Measurements from ENCODE around the gene MYOD1. TPM values are rescaled to one million over a fixed set of nuclear protein-coding genes. Genes with fewer than 3 reads are reported as not detected.

Gene MYOD1
- total RNA-seq, 2 experiments from 2014 or later, result not detected

GRCh38 chr11:17739945-17740338 lies 20.6 kb downstream of the MYOD1 start:
- no peaks in the 10 kb centered on the region for H3K36me3 Mint-ChIP-seq (ENCODE audit: low read depth)
- H3K27ac Mint-ChIP-seq, result no peak overlapping the region
- H3K4me1 Mint-ChIP-seq (ENCODE audit: low read depth), result no peaks in the 10 kb centered on the region
- no peaks in the 10 kb centered on the region for H3K9me3 Mint-ChIP-seq (ENCODE audit: insufficient read depth)
- peaks cover 17% of the 10 kb centered on the region for H3K27me3 Mint-ChIP-seq (ENCODE audit: low read depth)
- ChIA-PET POLR2A (no interaction called here), CTCF (interaction anchor here (1.3 kb wide), 1 partner anchor 9 kb away, joined by 9 read pairs; no protein-coding TSS in a partner anchor)
- no peak for ATAC-seq
- no peak for DNase-seq
- H3K4me3 Mint-ChIP-seq, result no peak overlapping the region

DNA sequence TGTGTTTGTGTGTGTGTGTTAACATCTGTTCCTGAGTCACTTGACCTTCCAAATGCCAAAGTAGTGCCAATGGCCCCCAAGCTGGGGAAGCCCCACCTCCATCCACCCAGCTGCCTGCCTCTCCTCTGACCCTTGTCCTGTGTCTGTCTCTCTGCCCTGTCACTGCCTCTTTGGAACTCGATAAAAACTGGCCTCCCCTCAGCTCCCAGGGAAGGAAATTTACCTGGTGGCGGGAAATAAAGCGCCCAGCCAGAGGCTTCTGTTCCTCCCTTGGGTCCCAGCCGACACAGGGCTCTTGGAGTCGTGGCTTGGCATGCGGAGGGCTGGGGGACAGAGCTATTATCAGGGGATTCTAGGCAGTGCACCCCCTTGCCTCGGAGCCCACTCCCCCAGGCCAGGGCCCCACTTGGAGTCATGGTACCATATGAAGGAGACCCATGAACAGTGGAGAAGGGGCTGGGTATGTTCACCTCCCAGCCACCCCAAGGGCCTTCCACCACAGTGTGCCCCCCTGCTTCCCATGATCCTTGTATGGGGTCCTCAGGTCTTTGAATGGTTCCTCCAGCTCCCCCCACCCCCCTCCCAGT lies 21.4 kb downstream of the MYOD1 start:
- no peaks in the 10 kb centered on the region for H3K36me3 Mint-ChIP-seq (ENCODE audit: low read depth)
- ChIA-PET CTCF (interaction anchor here (1.3 kb wide), 1 partner anchor 10 kb away, joined by 9 read pairs; no protein-coding TSS in a partner anchor), POLR2A (no interaction called here)
- H3K4me1 Mint-ChIP-seq (ENCODE audit: low read depth), result no peaks in the 10 kb centered on the region
- no peak overlapping the region for H3K27ac Mint-ChIP-seq
- no peak overlapping the region for H3K4me3 Mint-ChIP-seq
- ATAC-seq, result no peak
- H3K9me3 Mint-ChIP-seq (ENCODE audit: insufficient read depth), result no peaks in the 10 kb centered on the region
- DNase-seq, result no peak
- H3K27me3 Mint-ChIP-seq (ENCODE audit: low read depth), result peaks cover 17% of the 10 kb centered on the region

GRCh38 chr11:17741487-17741886 lies 22.1 kb downstream of the MYOD1 start:
- POLR2A ChIA-PET, result no interaction called here
- H3K4me3 Mint-ChIP-seq, result no peak overlapping the region
- CTCF ChIA-PET, result interaction anchor here (1.0 kb wide), 1 partner anchor 10 kb away, joined by 4 read pairs; no protein-coding TSS in a partner anchor
- no peak for ATAC-seq
- DNase-seq, result no peak
- H3K4me1 Mint-ChIP-seq (ENCODE audit: low read depth), result no peaks in the 10 kb centered on the region
- peaks cover 12% of the 10 kb centered on the region for H3K27me3 Mint-ChIP-seq (ENCODE audit: low read depth)
- no peak overlapping the region for H3K27ac Mint-ChIP-seq
- no peaks in the 10 kb centered on the region for H3K9me3 Mint-ChIP-seq (ENCODE audit: insufficient read depth)
- no peaks in the 10 kb centered on the region for H3K36me3 Mint-ChIP-seq (ENCODE audit: low read depth)

- no peak for ATAC-seq
- H3K27ac Mint-ChIP-seq, result no peak overlapping the region
- CTCF ChIA-PET, result interaction anchor here (1.0 kb wide), 1 partner anchor 11 kb away, joined by 4 read pairs; no protein-coding TSS in a partner anchor
- no peaks in the 10 kb centered on the region for H3K4me1 Mint-ChIP-seq (ENCODE audit: low read depth)
- H3K9me3 Mint-ChIP-seq (ENCODE audit: insufficient read depth), result no peaks in the 10 kb centered on the region
- no peaks in the 10 kb centered on the region for H3K36me3 Mint-ChIP-seq (ENCODE audit: low read depth)
- POLR2A ChIA-PET, result no interaction called here
- no peak for DNase-seq
- no peak overlapping the region for H3K4me3 Mint-ChIP-seq
- H3K27me3 Mint-ChIP-seq (ENCODE audit: low read depth), result peaks cover 7% of the 10 kb centered on the region
Observed at GRCh38 chr11:17742019-17742418, 22.6 kb downstream of the MYOD1 start.

DNA sequence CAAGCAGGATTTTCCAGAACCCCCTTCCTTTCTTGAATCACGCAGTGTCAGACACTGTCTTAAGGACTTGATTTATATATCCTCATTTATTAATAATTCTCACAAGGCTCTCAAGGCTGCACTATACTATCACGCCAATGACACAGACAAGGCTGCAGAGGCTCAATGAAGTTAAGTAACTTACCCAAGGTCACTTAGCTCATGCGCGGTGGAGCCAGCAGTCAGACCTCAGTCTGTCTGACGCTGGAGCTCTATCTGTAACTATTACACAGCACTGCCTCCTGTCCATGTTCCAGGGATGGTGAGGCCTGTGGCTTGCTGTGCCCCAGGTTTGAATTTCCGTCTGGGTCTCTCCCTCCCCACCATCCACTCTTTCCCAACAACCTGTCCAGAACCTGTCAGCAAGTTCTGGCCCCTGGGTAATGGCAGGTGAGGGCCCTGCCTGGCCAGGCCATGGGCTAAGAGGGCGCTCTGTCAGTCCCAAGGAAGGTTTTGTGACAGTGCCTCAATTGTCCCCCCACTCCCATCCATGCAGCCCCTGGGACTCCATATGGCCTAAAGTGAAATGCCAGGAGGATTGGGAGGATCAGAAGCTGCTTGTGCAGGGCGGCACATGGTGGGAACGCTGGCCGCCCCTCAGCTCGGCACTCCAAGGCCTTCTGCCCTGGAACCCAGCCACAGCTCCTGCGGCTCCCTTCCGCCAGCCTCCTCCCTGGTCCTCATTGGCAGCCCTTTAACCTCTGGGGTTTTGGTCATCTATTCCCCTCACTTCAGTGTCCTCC lies 23.8 kb downstream of the MYOD1 start:
- Mint-ChIP-seq H3K36me3 (ENCODE audit: low read depth) (no peaks in the 10 kb centered on the region), H3K4me1 (ENCODE audit: low read depth) (no peaks in the 10 kb centered on the region), H3K4me3 (no peak overlapping the region), H3K27ac (no peak overlapping the region), H3K27me3 (ENCODE audit: low read depth) (no peaks in the 10 kb centered on the region), H3K9me3 (ENCODE audit: insufficient read depth) (no peaks in the 10 kb centered on the region)
- CTCF ChIA-PET, result interaction anchor here (1.4 kb wide), 1 partner anchor 12 kb away, joined by 7 read pairs; no protein-coding TSS in a partner anchor
- POLR2A ChIA-PET, result no interaction called here
- DNase-seq, result no peak
- no peak for ATAC-seq

DNA sequence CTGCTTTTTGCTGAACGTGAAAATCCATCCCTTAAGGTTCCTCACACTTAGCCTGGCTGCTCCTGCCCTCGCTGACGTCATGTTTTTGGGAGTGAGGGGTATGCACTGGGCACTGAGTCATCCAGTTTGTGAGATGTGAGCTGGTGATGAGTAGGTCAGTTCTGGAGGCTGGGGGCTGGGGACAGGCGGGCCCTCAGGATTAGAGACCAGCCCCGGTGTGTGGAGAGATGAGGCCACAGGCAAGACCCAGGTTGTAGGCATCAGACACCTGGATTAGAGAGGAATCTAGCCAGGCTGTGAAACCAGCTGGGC lies 24.4 kb downstream of the MYOD1 start:
- Mint-ChIP-seq H3K27ac (no peak overlapping the region), H3K9me3 (ENCODE audit: insufficient read depth) (no peaks in the 10 kb centered on the region), H3K27me3 (ENCODE audit: low read depth) (no peaks in the 10 kb centered on the region), H3K4me3 (no peak overlapping the region), H3K4me1 (ENCODE audit: low read depth) (no peaks in the 10 kb centered on the region), H3K36me3 (ENCODE audit: low read depth) (no peaks in the 10 kb centered on the region)
- ChIA-PET POLR2A (no interaction called here), CTCF (interaction anchor here (1.4 kb wide), 1 partner anchor 13 kb away, joined by 7 read pairs; no protein-coding TSS in a partner anchor)
- ATAC-seq (no peak), DNase-seq (no peak)

DNA sequence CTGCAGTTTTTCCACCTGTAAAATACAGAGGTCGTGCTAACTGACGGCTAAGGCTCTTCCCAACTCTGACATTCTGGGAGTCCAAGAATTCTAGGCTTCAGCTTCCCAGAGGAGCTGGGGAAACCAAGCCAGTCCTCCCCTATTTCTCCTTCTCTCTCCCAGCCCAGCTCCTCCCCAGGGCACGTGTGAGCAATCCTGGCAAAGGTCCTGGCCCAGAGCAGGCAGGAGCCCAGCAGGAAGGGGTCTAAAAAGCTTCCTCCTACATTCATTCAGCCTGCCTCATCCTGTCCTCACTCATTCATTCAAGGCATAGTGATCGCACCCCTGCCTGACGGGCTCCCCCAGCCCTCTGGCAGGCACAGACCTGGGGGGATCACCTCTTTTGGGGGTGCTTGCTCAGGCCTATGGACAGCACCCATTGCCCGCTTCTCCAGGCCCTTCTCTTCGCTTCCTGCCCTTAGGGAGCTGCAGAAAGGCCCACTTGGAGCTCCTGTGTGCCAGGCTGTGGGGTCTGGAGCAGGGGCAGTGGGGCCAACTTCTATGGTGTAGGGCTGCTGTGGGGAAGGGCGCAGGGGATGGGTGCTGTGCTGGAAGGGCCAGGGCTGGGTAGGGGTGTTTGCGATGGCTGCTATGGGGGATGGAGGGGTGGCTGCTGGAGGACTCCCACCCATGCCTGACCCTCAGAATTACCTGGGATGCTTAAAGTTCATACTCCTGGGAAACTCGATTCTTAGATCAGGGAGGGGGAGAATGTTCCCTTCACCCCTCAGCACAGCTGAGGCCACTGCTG lies 25.0 kb downstream of the MYOD1 start:
- H3K4me1 Mint-ChIP-seq (ENCODE audit: low read depth), result no peaks in the 10 kb centered on the region
- ATAC-seq (no peak), DNase-seq (no peak)
- no peaks in the 10 kb centered on the region for H3K9me3 Mint-ChIP-seq (ENCODE audit: insufficient read depth)
- CTCF ChIA-PET, result interaction anchor here (1.4 kb wide), 1 partner anchor 13 kb away, joined by 7 read pairs; no protein-coding TSS in a partner anchor
- POLR2A ChIA-PET, result no interaction called here
- H3K27ac Mint-ChIP-seq, result no peak overlapping the region
- H3K36me3 Mint-ChIP-seq (ENCODE audit: low read depth), result no peaks in the 10 kb centered on the region
- H3K4me3 Mint-ChIP-seq, result no peak overlapping the region
- no peaks in the 10 kb centered on the region for H3K27me3 Mint-ChIP-seq (ENCODE audit: low read depth)

- Mint-ChIP-seq H3K4me1 (ENCODE audit: low read depth) (no peaks in the 10 kb centered on the region), H3K27ac (no peak overlapping the region), H3K4me3 (no peak overlapping the region), H3K27me3 (ENCODE audit: low read depth) (no peaks in the 10 kb centered on the region), H3K36me3 (ENCODE audit: low read depth) (no peaks in the 10 kb centered on the region), H3K9me3 (ENCODE audit: insufficient read depth) (no peaks in the 10 kb centered on the region)
- CTCF ChIA-PET, result interaction anchor here (0.8 kb wide), 1 partner anchor 235 kb away, joined by 3 read pairs; no protein-coding TSS in a partner anchor
- ATAC-seq (no peak), DNase-seq (no peak)
- POLR2A ChIA-PET, result no interaction called here
Observed at GRCh38 chr11:17745023-17745772, 25.8 kb downstream of the MYOD1 start.

DNA sequence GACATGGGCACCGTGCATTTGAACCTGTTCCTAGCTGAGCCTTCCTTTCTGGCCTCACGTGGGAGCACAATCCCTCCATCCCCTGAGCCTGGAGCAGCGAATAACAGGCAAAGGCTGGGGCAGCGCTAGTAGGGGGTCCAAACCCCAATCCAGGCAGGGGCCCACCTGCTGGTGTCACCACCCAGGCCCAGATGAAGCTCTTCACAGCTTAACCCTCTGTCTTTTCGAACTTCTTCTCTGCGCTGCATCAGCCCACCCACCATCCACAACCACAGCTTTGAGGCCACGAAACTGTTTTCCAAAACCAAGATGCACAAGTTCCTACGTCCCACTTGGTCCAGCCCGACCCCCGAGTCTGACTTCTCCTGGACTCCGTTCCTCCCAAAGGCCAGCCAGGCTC lies 26.7 kb downstream of the MYOD1 start:
- POLR2A ChIA-PET, result no interaction called here
- no peak overlapping the region for H3K4me3 Mint-ChIP-seq
- no peak for ATAC-seq
- H3K36me3 Mint-ChIP-seq (ENCODE audit: low read depth), result no peaks in the 10 kb centered on the region
- DNase-seq, result no peak
- no peaks in the 10 kb centered on the region for H3K9me3 Mint-ChIP-seq (ENCODE audit: insufficient read depth)
- CTCF ChIA-PET, result interaction anchor here (0.8 kb wide), 1 partner anchor 234 kb away, joined by 3 read pairs; no protein-coding TSS in a partner anchor
- no peaks in the 10 kb centered on the region for H3K27me3 Mint-ChIP-seq (ENCODE audit: low read depth)
- H3K27ac Mint-ChIP-seq, result no peak overlapping the region
- no peaks in the 10 kb centered on the region for H3K4me1 Mint-ChIP-seq (ENCODE audit: low read depth)

- CTCF ChIA-PET, result no interaction called here
- H3K4me3 Mint-ChIP-seq, result no peak overlapping the region
- DNase-seq (no peak), ATAC-seq (no peak)
- no peaks in the 10 kb centered on the region for H3K36me3 Mint-ChIP-seq (ENCODE audit: low read depth)
- no peaks in the 10 kb centered on the region for H3K4me1 Mint-ChIP-seq (ENCODE audit: low read depth)
- POLR2A ChIA-PET, result no interaction called here
- H3K9me3 Mint-ChIP-seq (ENCODE audit: insufficient read depth), result no peaks in the 10 kb centered on the region
- H3K27ac Mint-ChIP-seq, result no peak overlapping the region
- no peaks in the 10 kb centered on the region for H3K27me3 Mint-ChIP-seq (ENCODE audit: low read depth)
Observed at GRCh38 chr11:17747131-17747955, 28.0 kb downstream of the MYOD1 start.

- Mint-ChIP-seq H3K36me3 (ENCODE audit: low read depth) (no peaks in the 10 kb centered on the region), H3K4me1 (ENCODE audit: low read depth) (no peaks in the 10 kb centered on the region), H3K9me3 (ENCODE audit: insufficient read depth) (no peaks in the 10 kb centered on the region), H3K27me3 (ENCODE audit: low read depth) (no peaks in the 10 kb centered on the region), H3K27ac (no peak overlapping the region), H3K4me3 (no peak overlapping the region)
- DNase-seq (no peak), ATAC-seq (no peak)
- ChIA-PET CTCF (no interaction called here), POLR2A (no interaction called here)
Observed at GRCh38 chr11:17748044-17748443, 28.7 kb downstream of the MYOD1 start.

Data from activated CD8-positive, alpha-beta T cell treated with anti-CD3 and anti-CD28 coated beads, Interleukin-2, amount 10 ng/mL, durations not matched to agents 7 days and 5 days (primary cell).